NCI-H2227 (cell line): ENCODE results near the gene TMEM204.

Experiments
- DNase-seq: peaks from one replicate; lab custom pipeline; 2025; ENCODE audit not compliant: unreplicated experiment; lab: John Stamatoyannopoulos, UW

Gene TMEM204

GRCh38 chr16:1520461-1520860 lies 13.0 kb upstream of the TMEM204 start:
- no peak for DNase-seq

- DNase-seq, result no peak
Observed at GRCh38 chr16:1523581-1524245, 9.8 kb upstream of the TMEM204 start.

- no peak for DNase-seq
Observed at GRCh38 chr16:1524366-1524765, 9.1 kb upstream of the TMEM204 start.

GRCh38 chr16:1525871-1526607 lies 7.4 kb upstream of the TMEM204 start:
- DNase-seq, result no peak

- no peak for DNase-seq
Observed at GRCh38 chr16:1526608-1527555, 6.6 kb upstream of the TMEM204 start.

- no peak for DNase-seq
Observed at GRCh38 chr16:1527836-1528811, 5.3 kb upstream of the TMEM204 start.

- no peak for DNase-seq
Observed at GRCh38 chr16:1528921-1529537, 4.4 kb upstream of the TMEM204 start.

- no peak for DNase-seq
Observed at GRCh38 chr16:1530349-1530882, 3.0 kb upstream of the TMEM204 start.

GRCh38 chr16:1530883-1531637 lies 2.4 kb upstream of the TMEM204 start:
- DNase-seq, result no peak

GRCh38 chr16:1531638-1531910 lies 1.9 kb upstream of the TMEM204 start:
- no peak for DNase-seq

- no peak for DNase-seq
Observed at GRCh38 chr16:1532081-1532760, 1.2 kb upstream of the TMEM204 start.

- DNase-seq, result no peak
Observed at GRCh38 chr16:1532771-1533170, 695 bp upstream of the TMEM204 start.

GRCh38 chr16:1534021-1535020 lies 855 bp downstream of the TMEM204 start:
- no peak for DNase-seq

GRCh38 chr16:1535391-1536291 lies 2.2 kb downstream of the TMEM204 start:
- DNase-seq, result no peak

- no peak for DNase-seq
Observed at GRCh38 chr16:1536601-1537000, 3.1 kb downstream of the TMEM204 start.

- DNase-seq, result no peak
Observed at GRCh38 chr16:1537138-1537577, 3.7 kb downstream of the TMEM204 start.
